Right cardiac atrium (tissue), 5 donors: ENCODE measurements around the gene TSEN54. TPM values are rescaled to one million over a fixed set of nuclear protein-coding genes. Genes with fewer than 3 reads are reported as not detected.
"Not testable (repeated sequence)": the region's sequence is repeated elsewhere in the genome, so short reads cannot be mapped to it uniquely, and the experiment has no call there.

Experiments used
- ATAC-seq, 2 donors: fragments of 200-7000 bp; cut with Tn5 transposase; one replicate each; pipeline versions ENCODE4 v1.8.0 to v1.9.1; 2020; ENCODE audit warnings: moderate library complexity in 2 of 2, mild to moderate bottlenecking in 1 of 2
- DNase-seq, 3 donors: peaks; one replicate each; pipeline ENCODE4 v3.0.0-alpha.2; 2020
- H3K27ac ChIP-seq: one replicate; pipeline ENCODE4 v1.5.1; 2013; ENCODE audit warnings: mild to moderate bottlenecking, low read length, control low read depth, moderate library complexity
- H3K27me3 ChIP-seq: one replicate; pipeline ENCODE4 v1.6.1; 2013; ENCODE audit not compliant: control insufficient read depth, insufficient read depth
- H3K4me1 ChIP-seq: one replicate; pipeline ENCODE4 v1.6.1; 2013; ENCODE audit warnings: low read length; ENCODE audit not compliant: control insufficient read depth, insufficient read depth
- H3K4me3 ChIP-seq: one replicate; pipeline ENCODE4 v1.5.1; 2013; ENCODE audit warnings: low read length, control low read depth
- H3K9me3 ChIP-seq: one replicate; pipeline ENCODE4 v1.6.1; 2013; ENCODE audit warnings: low read length; ENCODE audit not compliant: control insufficient read depth
- WGBS: extraction: QIAGEN DNeasy Blood & Tissue Kit; methylation state at CpG from one replicate; pipeline ENCODE4 v1.1.7; 2013; 5-methylcytosine and 5-hydroxymethylcytosine counted together
- intact Hi-C, 4 donors: fragments of 100-400 bp; cut with DNase I; formaldehyde crosslinking; loops; one replicate each; pipeline versions ENCODE4 v1.11.0 to v1.14.0; 2022 to 2023
- polyA plus RNA-seq: library from polyadenylated mRNA; stranded (reverse); fragments of 200-250 nt; gene quantifications from one replicate; pipeline ENCODE4 v1.2.3, GENCODE V29; 2013
- total RNA-seq, 4 donors: library from RNA; stranded (reverse); fragmentation: NEBNext Ultra II Directional; extraction: Animal tissue kit (Norgen Biotek cat#: 25700); gene quantifications; one replicate each; pipeline ENCODE4 v1.2.1, GENCODE V29; 2021
- donor health status: healthy with polysubstance abuse.
- donor health status: DM: no; HTN: yes; CAD: no.
- donor health status: DM: no; HTN: no; CAD: no.
- donor health status: DM: no; HTN: yes; CAD: no; lungs with severe emphysema.
- donor health status: DM: yes; HTN: yes; CAD: no.

TSEN54 gene
- total and polyA plus RNA-seq, 5 donors: 5.9 to 9.6 (median 7.1) TPM

DNA sequence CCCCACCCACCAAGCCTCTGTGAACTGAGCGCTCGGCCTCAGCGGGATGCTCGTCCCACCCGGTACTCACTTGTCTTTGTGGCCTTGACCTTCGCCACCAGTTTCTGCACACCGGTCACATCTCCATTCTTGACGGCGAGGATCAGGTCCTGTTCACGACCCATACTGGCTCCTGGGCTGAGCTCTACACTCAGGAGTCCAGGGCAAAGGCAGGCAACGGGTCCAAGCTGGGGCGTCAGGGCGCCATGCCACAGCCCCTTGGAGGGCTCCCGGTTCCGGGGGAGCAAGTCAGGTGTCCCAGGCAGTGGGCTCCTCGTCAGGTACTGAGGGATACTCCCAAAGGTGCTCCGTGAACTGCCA, 2.7 kb upstream of the TSEN54 start:
- WGBS: 63% methylated on average over 17 of the region's 17 CpGs
- H3K27ac ChIP-seq: peak overlapping the region; percentile 76
- no peaks in the 10 kb centered on the region for H3K27me3 ChIP-seq
- intact Hi-C loops: loop anchor here in 2 of 4 donors (5.0 kb wide), 2 partner anchors 74 to 81 kb away; partner anchors contain the start of gene MYO15B (in 1 of the 2)
- peak in 1 of 3 donors; percentile 51 for DNase-seq
- no peak for ATAC-seq
- H3K4me1 ChIP-seq: peaks cover 15% of the 10 kb centered on the region
- peak overlapping the region; percentile 73 for H3K4me3 ChIP-seq
- no peaks in the 10 kb centered on the region for H3K9me3 ChIP-seq

DNA sequence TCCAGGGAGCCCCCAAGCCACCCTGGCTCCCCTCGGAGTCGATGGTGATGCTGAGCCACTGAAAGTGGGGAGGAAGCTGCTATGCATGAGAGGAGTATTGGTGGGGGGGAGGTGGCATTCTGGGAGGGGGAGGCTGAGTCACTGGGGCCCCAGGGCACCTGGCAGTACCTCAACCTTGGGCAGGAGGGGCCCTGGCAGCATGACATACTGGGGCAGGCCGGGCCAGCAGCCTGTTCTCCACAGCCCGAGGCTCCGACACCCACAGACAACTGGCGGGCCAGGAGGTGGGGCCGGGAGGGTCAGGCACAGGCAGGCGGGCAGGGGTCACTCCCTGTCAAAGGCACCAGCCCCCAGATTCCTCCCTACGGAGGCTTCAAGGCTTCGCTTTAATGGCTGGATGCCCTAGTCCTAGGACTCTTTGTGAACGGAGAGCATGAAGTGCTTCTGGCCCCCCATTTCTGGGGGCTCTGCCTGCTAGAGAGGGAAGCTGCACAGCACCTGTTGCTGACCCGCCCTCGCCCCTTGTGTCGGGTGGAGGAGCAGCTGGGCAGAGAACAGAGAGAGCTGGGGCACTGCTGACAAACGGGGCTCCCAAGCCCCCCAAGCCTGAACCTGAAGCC, 1.9 kb upstream of the TSEN54 start:
- peaks cover 12% of the 10 kb centered on the region for H3K4me1 ChIP-seq
- peak overlapping the region; percentile 73 for H3K4me3 ChIP-seq
- WGBS: 12% methylated on average over 15 of the region's 15 CpGs
- H3K9me3 ChIP-seq: no peaks in the 10 kb centered on the region
- intact Hi-C loops: loop anchor here in 2 of 4 donors (5.0 kb wide), 2 partner anchors 73 to 82 kb away; partner anchors contain the start of gene MYO15B (in 1 of the 2)
- no peaks in the 10 kb centered on the region for H3K27me3 ChIP-seq
- ATAC-seq (no peak), DNase-seq (peak in 2 of 3 donors; percentile 73 to 75)
- H3K27ac ChIP-seq: peak overlapping the region; percentile 76

DNA sequence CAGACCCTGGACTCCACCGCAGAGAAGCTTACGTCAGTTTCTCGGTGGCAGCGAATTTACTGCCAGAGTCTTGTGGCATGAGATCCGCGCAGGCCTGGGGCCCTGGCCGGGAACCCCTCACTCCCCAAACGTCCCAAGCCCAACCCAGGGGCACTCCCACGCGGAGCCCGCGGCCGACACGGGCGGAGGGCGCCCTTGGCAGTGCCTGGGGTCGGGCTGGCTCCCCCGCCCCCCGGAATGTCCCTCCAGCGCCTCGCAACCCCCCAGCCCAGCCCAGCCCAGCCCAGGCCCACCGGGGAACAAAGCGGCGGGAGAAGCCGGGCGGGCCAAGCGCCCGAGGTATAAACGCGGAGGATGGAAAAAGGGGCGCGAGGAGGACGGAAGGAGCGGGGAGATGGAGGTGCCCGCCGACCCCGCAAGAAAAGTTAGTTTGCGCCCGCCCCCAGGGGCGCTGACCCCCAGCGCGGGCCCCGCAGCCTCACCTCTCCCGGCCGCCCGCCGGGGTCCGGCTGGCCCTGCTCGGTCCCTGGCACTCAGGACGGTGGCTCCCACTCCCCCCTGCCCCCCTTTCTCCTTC, 1.3 kb upstream of the TSEN54 start:
- 1% methylated on average over 50 of the region's 50 CpGs for WGBS
- Histone ChIP-seq H3K27ac (peak overlapping the region; percentile 76), H3K4me1 (peaks cover 12% of the 10 kb centered on the region), H3K27me3 (no peaks in the 10 kb centered on the region), H3K9me3 (no peaks in the 10 kb centered on the region), H3K4me3 (peak overlapping the region; percentile 73)
- intact Hi-C loops: loop anchor here (5.0 kb wide), 3 partner anchors 72 to 88 kb away; partner anchors contain the start of gene MYO15B (in 2 of the 4)
- peak in 1 of 3 donors; percentile 75 for DNase-seq
- ATAC-seq: peak; percentile 1 to 3

DNA sequence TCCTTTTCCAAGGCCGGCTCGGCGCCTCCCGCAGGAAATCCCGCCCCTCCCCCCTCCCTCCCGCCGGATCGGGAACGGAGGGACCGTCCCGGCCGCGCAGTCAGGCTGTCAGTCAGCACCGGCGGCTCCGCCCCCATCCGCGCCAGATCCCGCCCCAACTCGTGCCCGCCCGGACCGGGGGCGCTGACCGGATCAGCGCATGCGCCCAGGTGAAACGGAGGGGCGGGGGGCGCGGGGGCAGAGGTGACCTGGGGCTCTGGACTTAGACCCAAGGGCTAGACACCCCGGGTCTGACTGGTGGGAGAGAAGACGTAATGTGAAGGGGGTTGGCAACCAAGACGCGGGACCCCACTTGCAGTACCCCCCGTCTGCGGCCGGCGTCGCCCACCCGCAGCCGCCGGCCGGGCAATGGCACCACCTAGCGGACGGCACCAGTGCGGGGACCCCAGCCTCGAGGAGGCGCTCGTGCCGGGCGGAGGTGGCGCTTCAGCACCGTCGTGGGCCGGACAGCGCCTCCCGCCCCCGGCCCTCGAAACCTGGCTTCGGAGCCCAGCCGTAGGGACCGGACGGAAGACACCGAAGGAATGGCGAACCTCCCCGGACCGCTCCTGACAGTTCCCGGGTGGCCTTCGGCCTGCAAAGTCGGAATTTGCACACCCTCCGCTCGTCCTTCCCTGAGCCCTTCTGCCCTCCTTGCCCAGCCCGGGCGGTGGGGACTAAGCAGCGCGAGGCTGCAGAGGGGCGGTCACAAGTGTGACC, 653 bp upstream of the TSEN54 start, which contains the start of gene CASKIN2:
CASKIN2 (minus strand) TSS at position 42 of the 759 bp plus-strand sequence. CDS start 1,733 bp downstream, outside the sequence.
- peak; percentile 97 to 99 (median 99) for DNase-seq
- H3K27me3 ChIP-seq: no peaks in the 10 kb centered on the region
- intact Hi-C loops: loop anchor here in 3 of 4 donors (2.0 to 5.0 kb wide), 3 partner anchors 72 to 88 kb away; partner anchors contain the start of gene MYO15B (in 1 of the 3)
- H3K4me1 ChIP-seq: peaks cover 11% of the 10 kb centered on the region
- under 1% methylated on average over 78 of the region's 78 CpGs for WGBS
- peak; percentile 91 to 94 for ATAC-seq
- peak within 1 kb of the TSS; percentile 76 for H3K27ac ChIP-seq
- H3K4me3 ChIP-seq: peak within 1 kb of the TSS; percentile 73
- no peaks in the 10 kb centered on the region for H3K9me3 ChIP-seq

DNA sequence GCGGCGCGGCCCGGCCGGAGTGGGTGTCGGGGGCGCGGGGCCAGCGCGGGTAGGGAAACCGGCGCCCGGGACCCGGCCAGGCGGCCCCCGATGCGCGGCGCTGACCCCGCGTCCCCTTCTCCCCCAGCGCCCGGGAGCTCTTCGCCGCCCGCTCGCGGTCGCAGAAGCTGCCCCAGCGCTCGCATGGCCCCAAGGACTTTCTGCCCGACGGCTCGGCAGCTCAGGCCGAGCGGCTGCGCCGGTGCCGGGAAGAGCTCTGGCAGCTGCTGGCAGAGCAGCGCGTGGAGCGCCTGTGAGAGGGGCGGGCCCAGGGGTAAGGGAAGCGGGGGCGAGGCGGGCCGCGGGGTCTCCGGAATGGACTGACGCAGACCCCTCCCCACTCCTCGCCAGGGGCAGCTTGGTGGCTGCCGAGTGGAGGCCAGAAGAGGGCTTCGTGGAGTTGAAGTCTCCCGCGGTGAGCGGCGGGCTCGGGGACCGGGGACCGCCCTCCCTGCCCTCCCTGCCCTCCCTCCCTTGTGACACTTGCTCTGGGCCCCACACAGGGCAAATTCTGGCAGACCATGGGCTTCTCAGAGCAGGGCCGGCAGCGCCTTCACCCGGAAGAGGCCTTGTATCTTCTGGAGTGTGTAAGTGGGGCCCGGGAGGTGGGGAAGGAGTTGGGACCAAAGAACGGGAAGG, 430 bp downstream of the TSEN54 start:
- WGBS: 1% methylated on average over 65 of the region's 65 CpGs
- Histone ChIP-seq H3K27ac (no peak overlapping the region), H3K4me3 (peak overlapping the region; percentile 73), H3K9me3 (no peaks in the 10 kb centered on the region), H3K27me3 (no peaks in the 10 kb centered on the region), H3K4me1 (peaks cover 7% of the 10 kb centered on the region)
- ATAC-seq (no peak), DNase-seq (peak in 2 of 3 donors; percentile 72 to 76)
- intact Hi-C loops: loop anchor here in 3 of 4 donors (2.0 to 5.0 kb wide), 3 partner anchors 71 to 89 kb away; partner anchors contain the start of gene MYO15B (in 1 of the 3)

DNA sequence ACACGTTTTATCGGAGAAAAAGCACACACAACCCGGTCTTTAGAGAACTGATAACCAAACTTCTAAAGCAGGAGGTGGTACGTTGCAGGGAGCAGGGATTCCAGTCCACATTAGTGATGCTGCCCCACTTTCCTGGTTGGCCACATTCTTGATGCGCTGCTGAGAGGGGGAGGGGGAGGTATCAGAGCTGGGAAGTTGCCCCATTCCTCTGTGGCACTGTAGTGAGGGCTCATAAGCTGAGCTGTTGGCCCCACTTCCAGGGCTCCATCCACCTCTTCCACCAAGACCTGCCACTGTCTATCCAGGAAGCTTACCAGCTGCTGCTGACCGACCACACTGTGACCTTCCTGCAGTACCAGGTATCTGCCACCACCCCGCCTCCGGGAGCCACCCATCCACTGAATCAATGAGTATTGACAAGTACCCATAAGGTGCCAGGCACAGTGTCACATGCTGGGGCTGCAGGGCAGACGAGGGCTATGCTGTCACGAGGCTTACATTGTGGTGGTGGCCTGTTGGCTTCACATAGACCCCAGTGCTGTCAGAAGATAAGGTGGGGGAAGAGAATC, 1.1 kb downstream of the TSEN54 start:
- no peak overlapping the region for H3K27ac ChIP-seq
- ATAC-seq (no peak), DNase-seq (no peak)
- H3K4me3 ChIP-seq: peak overlapping the region; percentile 73
- H3K4me1 ChIP-seq: peaks cover 5% of the 10 kb centered on the region
- H3K27me3 ChIP-seq: no peaks in the 10 kb centered on the region
- 39% methylated on average over 10 of the region's 10 CpGs for WGBS
- intact Hi-C loops: loop anchor here in 3 of 4 donors (2.0 to 5.0 kb wide), 3 partner anchors 70 to 90 kb away; partner anchors contain the start of gene MYO15B (in 1 of the 3)
- no peaks in the 10 kb centered on the region for H3K9me3 ChIP-seq

DNA sequence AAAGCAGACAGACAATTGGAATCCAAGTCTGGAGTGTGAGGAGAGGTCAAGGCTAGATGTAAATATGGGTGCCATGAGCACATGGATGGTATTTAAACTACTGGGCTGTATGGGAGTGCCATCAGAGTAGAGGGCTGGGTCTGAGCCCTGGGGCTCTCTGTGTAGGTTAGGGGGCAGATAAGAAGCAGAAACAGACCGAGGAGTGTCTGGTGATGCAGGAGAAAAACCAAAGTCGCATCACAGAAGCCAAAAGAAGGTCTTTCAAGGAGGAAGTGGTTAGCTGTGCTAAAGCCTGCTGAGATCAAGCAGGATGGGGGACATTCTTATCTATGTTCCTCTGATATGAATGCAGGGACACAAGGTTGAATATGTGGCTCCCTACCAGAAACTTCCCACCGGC, 1.9 kb downstream of the TSEN54 start:
- ATAC-seq (no peak), DNase-seq (no peak)
- no peak overlapping the region for H3K4me3 ChIP-seq
- peaks cover 5% of the 10 kb centered on the region for H3K4me1 ChIP-seq
- H3K27me3 ChIP-seq: no peaks in the 10 kb centered on the region
- intact Hi-C loops: loop anchor here in 2 of 4 donors (5.0 kb wide), 2 partner anchors 69 to 91 kb away; partner anchors contain the start of gene MYO15B (in 1 of the 2)
- no peak overlapping the region for H3K27ac ChIP-seq
- WGBS: 79% methylated on average over 3 of the region's 3 CpGs
- no peaks in the 10 kb centered on the region for H3K9me3 ChIP-seq

DNA sequence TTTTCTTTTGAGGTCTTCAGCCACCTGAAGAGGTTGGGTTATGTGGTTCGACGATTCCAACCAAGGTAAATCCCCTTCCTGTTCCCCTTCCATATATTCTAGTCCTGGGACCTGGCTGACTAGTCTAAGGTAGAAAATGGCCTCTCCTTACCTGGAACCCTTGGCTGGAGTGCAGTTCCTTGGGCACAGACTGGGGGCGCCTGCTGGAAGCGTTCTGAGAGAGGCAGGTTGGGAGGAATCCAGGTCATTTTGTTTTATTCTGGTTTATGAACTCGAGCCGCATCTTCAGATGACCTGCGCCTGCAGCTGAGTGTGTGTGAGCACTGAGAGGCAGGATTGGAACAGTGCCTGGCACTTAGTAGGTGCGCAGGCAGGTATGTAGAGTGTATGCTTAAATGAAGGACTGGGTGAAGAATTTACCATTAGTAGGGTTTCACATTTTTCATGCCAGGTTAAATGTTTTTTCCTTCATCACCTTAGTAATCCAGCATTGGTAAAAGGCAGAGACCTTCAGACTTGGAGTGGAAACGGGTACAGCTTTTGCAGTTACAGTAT, 2.7 kb downstream of the TSEN54 start:
- no peaks in the 10 kb centered on the region for H3K27me3 ChIP-seq
- intact Hi-C loops: loop anchor here in 2 of 4 donors (5.0 kb wide), 2 partner anchors 68 to 92 kb away; partner anchors contain the start of gene MYO15B (in 1 of the 2)
- ATAC-seq: no peak
- peak in 1 of 3 donors; percentile 44 for DNase-seq
- 94% methylated on average over 9 of the region's 9 CpGs for WGBS
- H3K9me3 ChIP-seq: no peaks in the 10 kb centered on the region
- H3K4me3 ChIP-seq: no peak overlapping the region
- no peak overlapping the region for H3K27ac ChIP-seq
- peaks cover 5% of the 10 kb centered on the region for H3K4me1 ChIP-seq

DNA sequence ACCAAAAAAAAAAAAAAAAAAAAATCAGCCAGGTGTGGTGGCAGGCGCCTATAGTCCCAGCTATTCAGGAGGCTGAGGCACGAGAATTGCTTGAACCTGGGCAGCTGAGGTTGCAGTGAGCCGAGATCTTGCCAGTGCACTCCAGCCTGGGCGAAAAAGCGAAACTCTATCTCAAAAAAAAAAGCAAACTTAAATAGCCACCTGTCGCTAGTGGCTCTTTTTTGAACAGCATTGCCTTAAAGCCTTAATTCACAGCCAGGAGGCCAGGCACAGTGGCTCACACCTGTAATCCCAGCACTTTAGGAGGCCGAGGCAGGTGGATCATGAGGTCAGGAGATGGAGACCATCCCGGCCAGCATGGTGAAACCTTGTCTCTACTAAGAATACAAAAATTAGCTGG, 4.1 kb downstream of the TSEN54 start:
- WGBS: 91% methylated on average over 8 of the region's 8 CpGs
- intact Hi-C loops: loop anchor here in 1 of 4 donors (10.0 kb wide), 1 partner anchor 64 kb away; the partner anchor contains the start of gene MYO15B
- not testable (repeated sequence) for H3K4me1 ChIP-seq, H3K9me3 ChIP-seq, H3K27me3 ChIP-seq, H3K4me3 ChIP-seq, ATAC-seq, H3K27ac ChIP-seq
- peak in 1 of 3 donors; percentile 22 for DNase-seq
